Endometrial microvascular endothelial cells (primary cell): ENCODE results near the gene MOB3A. TPM values are rescaled to one million over a fixed set of nuclear protein-coding genes. Genes with fewer than 3 reads are reported as not detected.
"Not testable (repeated sequence)": the region's sequence is repeated elsewhere in the genome, so short reads cannot be mapped to it uniquely, and the experiment has no call there.

Experiments used
- in situ Hi-C: cut with HindIII; loops from 2 replicates; pipeline ENCODE4 v1.10.0; 2017; ENCODE audit warnings: low sequenced_read_pairs, low pct_unique_long_range_greater_than_20kb; ENCODE audit errors: inconsistent ontology term
- total RNA-seq: library from RNA; depleted of rRNA; stranded (reverse); fragments of >200 nt; gene quantifications from one replicate; pipeline ENCODE4 v1.2.3, GENCODE V29; 2015; ENCODE audit errors: inconsistent ontology term

MOB3A gene
- total RNA-seq, 1 donor from 2014 or later = 66.6 TPM

DNA sequence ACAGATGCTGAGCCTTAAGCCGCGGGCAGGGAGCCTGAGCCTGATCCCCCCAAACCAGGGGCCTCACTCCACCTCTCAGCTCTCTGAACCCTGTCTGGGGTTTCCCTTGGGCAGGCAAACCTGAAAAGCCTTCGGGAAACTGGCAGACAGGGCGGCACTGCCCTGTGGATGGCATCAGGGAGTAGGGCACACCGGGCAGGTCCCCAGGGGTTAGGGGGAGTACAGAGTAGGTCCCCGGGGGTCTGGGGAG is 54.8 kb downstream of the MOB3A start:
- in situ Hi-C loops = no loop called here

GRCh38 chr19:2040647-2041432 is 55.3 kb downstream of the MOB3A start:
- in situ Hi-C loops = no loop called here

DNA sequence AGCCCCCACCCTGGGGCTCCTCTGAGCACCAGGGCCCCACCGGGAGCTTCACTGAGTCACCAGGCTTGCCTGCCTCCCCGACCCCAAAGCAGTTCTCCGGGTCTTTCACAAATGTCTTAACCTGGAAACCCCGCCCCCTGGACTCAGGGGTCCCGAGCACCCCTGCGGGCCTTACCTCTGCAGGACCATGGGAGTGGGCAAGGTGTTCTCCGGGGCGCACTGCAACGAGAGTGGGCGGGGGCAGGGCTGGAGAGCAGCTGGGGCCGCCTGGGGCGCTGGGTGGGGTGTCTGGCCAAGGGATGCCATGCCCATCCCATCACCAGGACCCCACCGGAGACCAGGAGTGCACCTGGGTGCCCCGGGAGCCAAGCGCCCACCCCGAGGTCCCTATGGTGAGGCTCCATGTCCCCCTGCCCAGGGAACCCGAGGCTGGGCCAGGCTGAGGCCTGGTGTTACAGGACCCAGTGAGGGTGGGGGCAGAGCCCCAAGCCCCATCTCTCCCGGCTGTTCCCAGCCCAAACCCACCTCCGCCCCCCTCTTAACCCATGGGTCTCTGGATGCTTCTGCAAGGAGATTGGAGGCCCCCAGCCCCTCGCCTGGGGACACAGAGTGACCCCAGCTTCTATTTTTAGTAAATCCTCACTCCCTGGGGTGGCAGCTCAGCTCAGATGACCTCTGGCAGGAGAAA is 56.0 kb downstream of the MOB3A start:
- in situ Hi-C loops = no loop called here

DNA sequence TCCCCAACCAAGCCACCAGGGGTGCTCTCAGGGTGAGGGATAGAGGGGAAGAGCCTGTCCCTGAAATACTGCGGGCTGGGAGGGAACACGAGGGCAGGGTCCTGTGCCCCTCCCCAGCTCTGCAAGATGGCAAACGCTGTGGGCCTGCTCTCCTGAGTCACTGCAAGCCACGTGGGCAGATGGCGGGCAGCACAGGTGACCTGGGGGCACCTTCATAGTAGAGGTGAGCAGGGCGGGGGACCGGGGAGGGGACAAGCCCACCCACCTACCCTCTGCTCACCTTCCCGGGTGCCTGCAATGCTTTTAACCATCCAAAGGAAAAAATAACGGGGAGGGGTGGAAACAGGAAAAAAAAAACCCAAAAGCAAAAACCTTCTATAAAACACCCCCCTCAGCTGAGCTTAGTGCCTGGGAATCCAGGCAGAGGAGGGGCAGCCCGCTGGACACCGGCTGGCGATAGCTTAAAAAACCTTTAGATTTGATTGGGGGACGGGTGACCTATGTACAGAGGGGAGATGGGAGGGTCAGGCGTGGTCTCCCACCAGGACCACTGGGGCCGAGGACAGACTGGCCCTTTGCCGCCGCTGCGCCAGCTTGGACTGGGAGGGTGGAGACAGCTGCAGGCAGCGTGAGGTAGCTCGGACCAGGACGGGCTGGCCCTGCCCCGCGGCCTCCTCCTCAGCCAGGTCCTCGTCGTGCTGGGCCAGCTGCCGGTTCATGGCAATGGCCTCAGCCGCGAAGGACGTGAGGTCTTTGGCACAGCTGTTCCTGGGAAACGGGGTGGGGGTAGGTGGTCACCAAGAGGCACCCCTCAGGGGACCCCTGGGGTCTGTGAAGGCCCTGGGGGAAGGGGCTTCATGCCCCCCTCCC is 56.8 kb downstream of the MOB3A start:
- in situ Hi-C loops = no loop called here

GRCh38 chr19:2038284-2039088 is 57.6 kb downstream of the MOB3A start:
- in situ Hi-C loops = no loop called here

DNA sequence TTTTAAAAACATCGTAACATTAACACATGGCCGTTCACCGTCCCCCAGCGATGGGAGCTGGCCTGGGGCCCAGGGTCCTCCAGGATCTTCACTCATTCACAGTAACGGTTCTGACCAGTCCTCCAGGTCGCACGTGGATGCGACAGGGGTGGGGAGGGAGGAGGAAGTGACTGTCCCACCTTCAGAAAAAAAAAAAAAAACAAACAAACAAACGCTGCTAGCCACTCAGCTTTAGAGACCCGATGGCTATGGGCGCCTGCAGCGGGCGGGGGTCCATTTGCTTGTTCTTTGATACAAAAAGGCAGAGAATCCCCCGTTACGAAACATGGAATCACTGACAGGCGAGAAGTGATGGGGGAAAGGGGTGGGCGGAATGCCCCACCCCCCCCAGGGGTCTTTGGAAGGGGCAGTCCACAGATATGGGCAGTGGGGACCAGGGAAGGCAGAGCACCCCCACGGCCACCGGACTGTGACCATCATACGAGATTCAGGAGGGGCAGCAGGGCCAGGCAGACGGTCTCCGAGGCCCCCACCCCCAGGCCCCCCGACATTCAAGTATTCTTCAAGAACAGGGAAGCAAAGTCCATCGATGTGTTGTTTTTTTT is 58.4 kb downstream of the MOB3A start:
- in situ Hi-C loops = no loop called here

- in situ Hi-C loops = no loop called here
These were observed 59.7 kb downstream of the MOB3A start for GRCh38 chr19:2036424-2036823.

GRCh38 chr19:2035590-2035991 is 60.5 kb downstream of the MOB3A start:
- in situ Hi-C loops = no loop called here

GRCh38 chr19:2034729-2035589 is 61.2 kb downstream of the MOB3A start:
- in situ Hi-C loops = no loop called here

DNA sequence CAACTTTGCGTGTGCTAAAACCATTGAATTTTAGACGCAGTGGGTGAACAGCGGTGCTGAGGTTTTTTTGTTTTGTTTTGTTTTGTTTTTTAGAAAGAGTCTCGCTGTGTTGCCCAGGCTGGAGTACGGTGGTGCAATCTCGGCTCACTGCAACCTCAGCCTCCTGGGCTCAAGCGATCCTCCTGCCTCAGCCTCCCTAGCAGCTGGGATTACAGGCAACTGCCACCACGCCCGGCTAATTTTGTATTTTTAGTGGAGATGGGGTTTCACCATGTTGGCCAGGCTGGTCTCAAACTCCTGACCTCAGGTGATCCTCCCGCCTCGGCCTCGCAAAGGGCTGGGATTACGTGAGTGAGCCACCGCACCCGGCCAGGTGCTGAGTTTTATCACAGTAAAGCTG is 61.9 kb downstream of the MOB3A start:
- in situ Hi-C loops = not testable (repeated sequence)

GRCh38 chr19:2033825-2034159 is 62.3 kb downstream of the MOB3A start:
- in situ Hi-C loops = no loop called here

GRCh38 chr19:2033115-2033824 is 62.9 kb downstream of the MOB3A start:
- in situ Hi-C loops = no loop called here

GRCh38 chr19:2032296-2032941 is 63.7 kb downstream of the MOB3A start:
- in situ Hi-C loops = no loop called here

GRCh38 chr19:2027361-2027760 is 68.8 kb downstream of the MOB3A start:
- in situ Hi-C loops = no loop called here

GRCh38 chr19:2026770-2027169 is 69.4 kb downstream of the MOB3A start:
- in situ Hi-C loops = no loop called here

DNA sequence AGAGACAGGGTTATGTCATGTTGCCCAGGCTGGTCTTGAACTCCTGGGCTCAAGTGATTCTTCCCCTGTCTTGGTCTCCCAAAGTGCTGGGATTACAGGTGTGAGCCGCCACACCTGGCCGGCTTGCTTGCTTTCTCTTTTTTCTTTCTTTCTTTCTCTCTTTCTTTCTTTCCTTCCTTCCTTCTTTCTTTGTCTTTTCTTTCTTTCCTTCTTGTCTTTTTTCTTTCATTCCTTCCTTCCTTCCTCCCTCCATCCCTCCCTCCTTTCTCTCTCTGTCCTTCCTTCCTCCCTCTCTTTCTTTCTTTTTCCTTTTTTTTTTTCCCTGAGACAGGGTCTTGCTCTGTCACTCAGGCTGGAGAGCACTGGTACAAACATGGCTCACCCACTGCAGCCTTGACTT is 73.8 kb downstream of the MOB3A start:
- in situ Hi-C loops = no loop called here
